Inflammatory macrophage treated with lipopolysaccharide for 1 hour (primary cell): ENCODE measurements around the gene CDC14A.

Experiments used
- DNase-seq, 2 donors: peaks; one replicate each; pipeline ENCODE4 v3.0.0-alpha.2; 2020 to 2022

Gene CDC14A

GRCh38 chr1:100457683-100458082 lies 105.4 kb downstream of the CDC14A start:
- no peak for DNase-seq

GRCh38 chr1:100458661-100459357 lies 106.5 kb downstream of the CDC14A start:
- no peak for DNase-seq

- peak; percentile 35 to 73 for DNase-seq
Measured at GRCh38 chr1:100459358-100460114, 107.2 kb downstream of the CDC14A start.

GRCh38 chr1:100461222-100461621 lies 108.9 kb downstream of the CDC14A start:
- DNase-seq = no peak

- no peak for DNase-seq
Measured at GRCh38 chr1:100462326-100463025, 110.2 kb downstream of the CDC14A start.

GRCh38 chr1:100463791-100464424 lies 111.6 kb downstream of the CDC14A start:
- peak; percentile 68 to 72 for DNase-seq

GRCh38 chr1:100469578-100469977 lies 117.3 kb downstream of the CDC14A start:
- no peak for DNase-seq

GRCh38 chr1:100474834-100475233 lies 122.5 kb downstream of the CDC14A start:
- DNase-seq = no peak

- DNase-seq = no peak
Measured at GRCh38 chr1:100476735-100477290, 124.5 kb downstream of the CDC14A start.

- no peak for DNase-seq
Measured at GRCh38 chr1:100478816-100479215, 126.5 kb downstream of the CDC14A start.

GRCh38 chr1:100479620-100480338 lies 127.5 kb downstream of the CDC14A start:
- no peak for DNase-seq

GRCh38 chr1:100481303-100481702 lies 129.0 kb downstream of the CDC14A start:
- no peak for DNase-seq

GRCh38 chr1:100482167-100482566 lies 129.9 kb downstream of the CDC14A start:
- DNase-seq = no peak

GRCh38 chr1:100482748-100483147 lies 130.4 kb downstream of the CDC14A start:
- no peak for DNase-seq

GRCh38 chr1:100483230-100483629 lies 130.9 kb downstream of the CDC14A start:
- peak in 1 of 2 donors; percentile 20 for DNase-seq

- no peak for DNase-seq
Measured at GRCh38 chr1:100485855-100486258, 133.6 kb downstream of the CDC14A start.

GRCh38 chr1:100494393-100495084 lies 142.2 kb downstream of the CDC14A start:
- no peak for DNase-seq

- DNase-seq = no peak
Measured at GRCh38 chr1:100496896-100497295, 144.6 kb downstream of the CDC14A start.

GRCh38 chr1:100497796-100498195 lies 145.5 kb downstream of the CDC14A start:
- DNase-seq = no peak

- no peak for DNase-seq
Measured at GRCh38 chr1:100499194-100499811, 147.0 kb downstream of the CDC14A start.
